AML-193 (cell line): ENCODE results near the gene THBS2.

ENCODE experiments used
- DNase-seq, 2 experiments: peaks; one replicate each; lab custom pipeline; 2025; lab: John Stamatoyannopoulos, UW

The THBS2 gene

GRCh38 chr6:169249057-169249456 lies 4.6 kb downstream of the THBS2 start:
- no peak for DNase-seq

- no peak for DNase-seq
Observed at GRCh38 chr6:169248521-169248971, 5.1 kb downstream of the THBS2 start.

GRCh38 chr6:169247991-169248390 lies 5.7 kb downstream of the THBS2 start:
- DNase-seq, result no peak

GRCh38 chr6:169247419-169247818 lies 6.2 kb downstream of the THBS2 start:
- DNase-seq, result no peak

- DNase-seq, result no peak
Observed at GRCh38 chr6:169246445-169246844, 7.2 kb downstream of the THBS2 start.

GRCh38 chr6:169244684-169245383 lies 8.8 kb downstream of the THBS2 start:
- DNase-seq, result no peak

GRCh38 chr6:169243661-169244060 lies 10.0 kb downstream of the THBS2 start:
- DNase-seq, result no peak

GRCh38 chr6:169243186-169243585 lies 10.5 kb downstream of the THBS2 start:
- no peak for DNase-seq

- DNase-seq, result no peak
Observed at GRCh38 chr6:169241688-169242350, 11.8 kb downstream of the THBS2 start.

- no peak for DNase-seq
Observed at GRCh38 chr6:169240591-169241390, 12.9 kb downstream of the THBS2 start.

GRCh38 chr6:169240125-169240524 lies 13.5 kb downstream of the THBS2 start:
- DNase-seq, result no peak

- no peak for DNase-seq
Observed at GRCh38 chr6:169239181-169239580, 14.5 kb downstream of the THBS2 start.

- DNase-seq, result no peak
Observed at GRCh38 chr6:169238766-169239165, 14.9 kb downstream of the THBS2 start.

- DNase-seq, result no peak
Observed at GRCh38 chr6:169237496-169238134, 16.0 kb downstream of the THBS2 start.

- no peak for DNase-seq
Observed at GRCh38 chr6:169236988-169237387, 16.7 kb downstream of the THBS2 start.

- no peak for DNase-seq
Observed at GRCh38 chr6:169236545-169236944, 17.1 kb downstream of the THBS2 start.

- no peak for DNase-seq
Observed at GRCh38 chr6:169235286-169235685, 18.4 kb downstream of the THBS2 start.

- no peak for DNase-seq
Observed at GRCh38 chr6:169234634-169235033, 19.0 kb downstream of the THBS2 start.

- no peak for DNase-seq
Observed at GRCh38 chr6:169233832-169234231, 19.8 kb downstream of the THBS2 start.

GRCh38 chr6:169233181-169233580 lies 20.5 kb downstream of the THBS2 start:
- DNase-seq, result no peak

GRCh38 chr6:169232507-169232931 lies 21.1 kb downstream of the THBS2 start:
- DNase-seq, result no peak

- DNase-seq, result no peak
Observed at GRCh38 chr6:169231790-169232506, 21.7 kb downstream of the THBS2 start.
